ENCODE measurements around the gene ZBED6.

DNA sequence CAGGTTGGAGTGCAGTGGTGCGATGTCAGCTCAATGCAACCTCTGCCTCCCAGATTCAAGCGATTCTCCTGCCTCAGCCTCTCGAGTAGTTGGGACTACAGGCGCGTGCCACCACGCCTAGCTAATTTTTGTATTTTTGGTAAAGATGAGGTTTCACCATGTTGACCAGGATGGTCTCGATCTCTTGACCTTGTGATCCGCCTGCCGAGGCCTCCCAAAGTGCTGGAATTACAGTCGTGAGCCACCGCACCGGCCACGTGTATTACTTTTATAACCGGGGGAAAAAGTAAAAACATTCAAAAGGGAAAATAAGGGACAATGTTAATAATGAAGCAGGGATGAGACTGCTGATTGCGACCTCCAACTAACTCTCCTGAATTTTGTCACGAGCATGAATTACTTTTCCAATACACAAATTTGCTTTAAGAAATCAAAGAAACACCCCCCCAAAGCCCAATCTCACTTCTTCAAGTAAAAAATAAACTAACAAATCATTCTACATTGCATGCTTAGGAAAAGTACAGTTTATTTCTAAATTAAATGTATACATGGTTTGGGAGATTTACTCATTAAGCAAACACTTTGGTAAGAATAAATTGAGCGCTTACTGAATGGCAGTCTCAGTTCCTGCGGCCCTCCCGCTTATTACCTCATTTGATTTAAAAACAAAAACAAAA lies 521 bp upstream of the ZBED6 start:
- TF ChIP-seq, protein P1, sequence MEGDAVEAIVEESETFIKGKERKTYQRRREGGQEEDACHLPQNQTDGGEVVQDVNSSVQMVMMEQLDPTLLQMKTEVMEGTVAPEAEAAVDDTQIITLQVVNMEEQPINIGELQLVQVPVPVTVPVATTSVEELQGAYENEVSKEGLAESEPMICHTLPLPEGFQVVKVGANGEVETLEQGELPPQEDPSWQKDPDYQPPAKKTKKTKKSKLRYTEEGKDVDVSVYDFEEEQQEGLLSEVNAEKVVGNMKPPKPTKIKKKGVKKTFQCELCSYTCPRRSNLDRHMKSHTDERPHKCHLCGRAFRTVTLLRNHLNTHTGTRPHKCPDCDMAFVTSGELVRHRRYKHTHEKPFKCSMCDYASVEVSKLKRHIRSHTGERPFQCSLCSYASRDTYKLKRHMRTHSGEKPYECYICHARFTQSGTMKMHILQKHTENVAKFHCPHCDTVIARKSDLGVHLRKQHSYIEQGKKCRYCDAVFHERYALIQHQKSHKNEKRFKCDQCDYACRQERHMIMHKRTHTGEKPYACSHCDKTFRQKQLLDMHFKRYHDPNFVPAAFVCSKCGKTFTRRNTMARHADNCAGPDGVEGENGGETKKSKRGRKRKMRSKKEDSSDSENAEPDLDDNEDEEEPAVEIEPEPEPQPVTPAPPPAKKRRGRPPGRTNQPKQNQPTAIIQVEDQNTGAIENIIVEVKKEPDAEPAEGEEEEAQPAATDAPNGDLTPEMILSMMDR (IDR thresholded peaks at IDR 0.05; ENCODE audit: low read length) = no peak
- TF ChIP-seq EZH2 (optimal IDR thresholded peaks at IDR 0.05; ENCODE audit: low read depth, low read length) (no peak), EZH2phosphoT487 (IDR thresholded peaks at IDR 0.05; ENCODE audit: low read length) (no peak)

All from MM.1S (cell line).